AG10803 (cell line): ENCODE measurements around the gene LRIG3.

Source experiments
- DNase-seq: peaks from one replicate; pipeline ENCODE4 v3.0.0; 2010; ENCODE audit warnings: low read depth
- H3K4me3 ChIP-seq: 2 replicates; pipeline ENCODE4 v1.5.1; 2011; ENCODE audit warnings: mild to moderate bottlenecking, low read length, control low read depth
- TF ChIP-seq, protein P1 (sequence below): conservative IDR thresholded peaks from 2 replicates; pipeline ENCODE4 v1.5.1; 2011; ENCODE audit warnings: mild to moderate bottlenecking, low read length, control low read depth, inconsistent platforms

LRIG3 gene

DNA sequence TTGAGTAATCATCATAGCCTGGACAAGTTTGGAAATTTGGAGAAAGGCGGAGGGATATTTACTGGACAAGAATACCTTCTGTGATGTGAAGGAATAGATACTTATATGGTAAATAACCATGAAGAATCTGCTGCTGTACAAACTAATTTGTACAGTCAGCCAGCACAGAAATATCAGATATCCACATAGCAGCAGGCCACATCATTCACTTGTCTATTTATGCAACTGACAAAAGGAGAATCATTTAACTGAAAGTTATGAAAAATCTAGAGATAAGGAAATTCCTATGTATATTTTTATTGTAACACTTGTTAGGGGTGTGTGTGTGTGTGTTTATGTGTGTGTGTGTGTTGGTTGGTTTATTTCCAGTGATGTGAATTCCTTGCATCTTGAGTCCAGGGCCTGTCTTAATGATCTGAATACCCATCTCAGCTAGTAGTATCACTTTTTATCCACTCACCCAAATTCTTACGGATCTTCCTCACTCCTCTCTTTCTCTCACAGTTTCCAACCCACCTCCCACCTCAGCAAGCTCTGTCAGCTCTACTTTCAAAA is 10.5 kb upstream of the LRIG3 start:
- no peak overlapping the region for H3K4me3 ChIP-seq
- TF ChIP-seq, protein P1, sequence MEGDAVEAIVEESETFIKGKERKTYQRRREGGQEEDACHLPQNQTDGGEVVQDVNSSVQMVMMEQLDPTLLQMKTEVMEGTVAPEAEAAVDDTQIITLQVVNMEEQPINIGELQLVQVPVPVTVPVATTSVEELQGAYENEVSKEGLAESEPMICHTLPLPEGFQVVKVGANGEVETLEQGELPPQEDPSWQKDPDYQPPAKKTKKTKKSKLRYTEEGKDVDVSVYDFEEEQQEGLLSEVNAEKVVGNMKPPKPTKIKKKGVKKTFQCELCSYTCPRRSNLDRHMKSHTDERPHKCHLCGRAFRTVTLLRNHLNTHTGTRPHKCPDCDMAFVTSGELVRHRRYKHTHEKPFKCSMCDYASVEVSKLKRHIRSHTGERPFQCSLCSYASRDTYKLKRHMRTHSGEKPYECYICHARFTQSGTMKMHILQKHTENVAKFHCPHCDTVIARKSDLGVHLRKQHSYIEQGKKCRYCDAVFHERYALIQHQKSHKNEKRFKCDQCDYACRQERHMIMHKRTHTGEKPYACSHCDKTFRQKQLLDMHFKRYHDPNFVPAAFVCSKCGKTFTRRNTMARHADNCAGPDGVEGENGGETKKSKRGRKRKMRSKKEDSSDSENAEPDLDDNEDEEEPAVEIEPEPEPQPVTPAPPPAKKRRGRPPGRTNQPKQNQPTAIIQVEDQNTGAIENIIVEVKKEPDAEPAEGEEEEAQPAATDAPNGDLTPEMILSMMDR, result no peak
- no peak for DNase-seq

DNA sequence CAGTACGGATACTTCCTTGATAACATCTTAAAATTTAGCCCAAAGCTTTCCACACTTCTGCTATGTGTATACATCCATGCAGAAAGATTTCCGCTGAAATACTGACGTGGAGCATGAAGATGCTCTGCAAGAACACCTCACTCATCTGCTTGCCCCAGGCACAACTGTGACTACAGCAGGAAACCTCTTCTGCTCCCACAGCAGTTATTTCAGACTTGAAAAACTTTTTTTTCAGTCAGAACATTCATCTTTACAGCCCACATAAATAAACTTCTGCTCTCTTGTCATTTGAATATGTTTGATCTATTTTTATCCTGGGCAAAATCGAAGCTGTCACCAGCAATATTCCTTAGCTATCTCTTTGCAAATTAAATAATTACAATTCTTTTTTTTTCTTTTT is 6.8 kb upstream of the LRIG3 start:
- H3K4me3 ChIP-seq, result no peak overlapping the region
- DNase-seq, result no peak
- TF ChIP-seq, protein P1, result no peak

DNA sequence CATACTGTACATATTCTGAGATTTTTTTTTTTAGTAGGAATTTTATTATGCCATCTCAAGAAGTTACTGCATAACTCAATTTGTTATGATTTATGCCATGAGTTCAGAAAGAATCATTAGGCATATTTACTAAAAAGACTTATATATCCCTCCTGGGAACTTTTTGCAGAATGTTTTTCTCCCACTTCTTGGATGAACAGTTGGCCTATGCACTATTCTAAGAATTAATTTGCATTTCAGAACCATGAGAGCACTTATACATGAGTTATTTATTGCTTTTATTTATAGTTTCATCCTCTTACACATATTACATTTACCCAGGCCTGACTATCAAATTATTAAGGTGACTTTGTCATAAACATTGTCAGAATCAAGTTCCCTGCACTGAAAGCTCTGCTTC is 6.3 kb upstream of the LRIG3 start:
- DNase-seq, result no peak
- TF ChIP-seq, protein P1, result no peak
- no peak overlapping the region for H3K4me3 ChIP-seq

DNA sequence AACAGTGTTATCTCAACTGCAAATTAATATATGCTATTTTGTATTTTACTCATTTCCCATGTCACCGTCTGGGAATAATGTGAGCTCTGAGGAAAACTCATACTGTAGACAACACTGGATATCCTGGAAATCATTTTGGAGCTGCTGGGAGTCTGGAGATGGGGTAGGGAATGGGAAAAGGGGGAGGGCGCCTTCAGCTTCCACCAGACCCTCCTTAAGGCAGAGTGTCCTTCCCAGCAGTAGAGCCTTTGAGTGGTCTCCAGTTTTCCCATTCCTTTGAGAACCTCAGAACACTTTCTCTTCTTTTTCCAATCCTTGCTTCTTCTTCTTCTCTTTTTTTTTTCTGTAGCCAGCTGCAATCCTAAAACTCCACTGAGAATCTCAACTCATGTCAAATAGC is 5.4 kb upstream of the LRIG3 start:
- H3K4me3 ChIP-seq, result no peak overlapping the region
- TF ChIP-seq, protein P1, result no peak

DNA sequence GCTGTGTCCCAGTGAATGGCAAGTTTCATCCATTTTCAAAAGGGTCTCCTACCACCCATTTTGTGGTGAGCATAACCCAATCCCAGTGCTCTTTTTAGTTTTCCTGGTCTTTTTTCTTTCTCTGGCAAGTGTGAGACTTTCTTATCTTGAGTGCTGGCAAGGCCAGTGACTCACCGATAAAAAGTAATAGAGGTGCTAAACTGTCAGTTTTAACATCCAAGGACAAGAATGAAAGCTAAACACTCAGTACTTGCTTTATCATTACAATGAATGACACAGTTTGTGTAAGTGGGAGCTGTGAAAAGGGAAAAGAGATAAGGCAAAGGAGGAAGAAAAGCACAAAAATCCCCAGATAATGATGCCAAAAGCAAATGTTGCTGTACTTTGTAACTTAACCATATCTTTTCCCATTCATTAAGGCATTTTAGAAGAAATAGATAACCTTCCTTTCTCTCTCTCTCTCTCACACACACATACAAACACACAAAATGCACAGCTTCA is 4.9 kb upstream of the LRIG3 start:
- TF ChIP-seq, protein P1, result no peak
- no peak overlapping the region for H3K4me3 ChIP-seq
- no peak for DNase-seq

More for the DNA sequence above, 5.4 kb upstream of the LRIG3 start:
- no peak for DNase-seq

DNA sequence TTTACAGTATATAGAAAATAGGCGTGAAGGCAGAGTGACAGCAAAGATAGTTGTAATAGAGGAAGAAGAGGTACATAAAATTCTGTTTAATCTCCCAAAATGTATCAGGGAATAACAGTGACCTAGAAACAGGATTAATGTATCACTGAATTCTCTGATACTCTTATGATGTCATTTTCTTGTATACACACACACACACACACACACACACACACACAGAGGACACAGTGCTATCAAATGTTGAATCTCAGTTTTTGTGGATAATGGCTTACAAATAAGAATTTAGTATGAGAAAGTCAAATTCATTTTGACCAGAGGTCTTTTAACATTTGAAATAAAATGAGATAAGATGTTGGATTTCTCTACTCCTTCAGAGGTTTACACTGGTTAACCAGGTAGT is 4.3 kb upstream of the LRIG3 start:
- TF ChIP-seq, protein P1, result no peak
- no peak for DNase-seq
- no peak overlapping the region for H3K4me3 ChIP-seq

DNA sequence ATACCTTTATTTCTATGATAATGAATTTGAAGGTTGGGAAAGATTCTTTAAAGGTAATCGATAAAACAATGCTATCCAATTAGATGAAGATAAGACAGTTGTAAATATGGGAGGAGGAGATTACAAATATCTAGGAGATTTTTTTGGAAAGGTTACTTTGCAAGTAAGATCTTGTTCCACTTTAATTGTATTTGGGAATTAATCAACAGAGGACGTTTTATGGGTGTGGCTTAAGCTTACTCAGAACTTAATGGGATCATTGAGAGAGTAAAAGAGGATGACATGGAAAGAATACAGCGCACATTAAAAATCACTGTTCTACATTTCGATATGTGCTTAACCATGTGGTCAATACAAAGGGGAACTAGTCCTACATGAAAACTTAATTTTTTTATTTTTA is 3.5 kb upstream of the LRIG3 start:
- no peak overlapping the region for H3K4me3 ChIP-seq
- TF ChIP-seq, protein P1, result no peak
- no peak for DNase-seq
